ENCODE data around the gene SERPINB1.
A peak's percentile ranks its signal among the peaks of the same experiment; 100 is the strongest.
"Not testable (repeated sequence)": the region's sequence is repeated elsewhere in the genome, so short reads cannot be mapped to it uniquely, and the experiment has no call there.

Gene SERPINB1

DNA sequence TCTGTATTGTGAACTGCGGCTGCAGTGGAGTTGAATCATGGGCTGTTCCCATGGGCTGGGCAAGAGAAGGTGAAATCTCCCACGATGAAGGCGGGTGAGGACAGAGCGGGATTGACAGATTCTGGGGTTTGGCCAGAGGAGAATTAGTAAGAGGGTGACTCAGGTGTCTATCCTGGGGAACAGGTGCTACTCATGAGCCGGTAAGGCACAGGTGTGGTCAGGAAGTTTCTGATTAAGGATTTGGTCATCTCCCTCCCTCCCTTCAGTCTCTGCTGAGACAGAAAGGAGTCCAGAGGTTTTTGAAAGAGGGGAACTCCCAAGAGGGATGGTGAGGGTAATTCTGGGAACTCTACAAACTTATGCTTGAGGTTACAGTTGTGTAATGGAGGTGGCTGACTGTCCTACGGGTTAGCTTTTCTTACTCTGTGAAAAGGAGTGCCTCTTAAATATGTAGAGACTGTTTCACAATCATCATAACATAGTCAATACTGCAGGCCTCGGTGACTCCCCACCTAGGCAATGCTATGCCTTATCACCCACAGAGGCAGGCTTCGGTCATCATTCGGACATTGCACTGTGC lies 31.5 kb downstream of the SERPINB1 start:
- no peaks in the 10 kb centered on the region for H3K27me3 Mint-ChIP-seq
- H3K9me3 Mint-ChIP-seq, result no peaks in the 10 kb centered on the region
- ATAC-seq (replicated peaks), result no peak
- no peak overlapping the region for H3K27ac Mint-ChIP-seq
- no peak overlapping the region for H3K4me3 Mint-ChIP-seq
- peaks cover 3 to 8% of the 10 kb centered on the region in 2 donors for H3K4me1 Mint-ChIP-seq (ENCODE audit: low read depth in 2 of 2)
- no peaks in the 10 kb centered on the region for H3K36me3 Mint-ChIP-seq (ENCODE audit: insufficient read depth)
- no peak for DNase-seq

GRCh38 chr6:2809015-2809414 lies 32.6 kb downstream of the SERPINB1 start:
- ATAC-seq (replicated peaks) (no peak), DNase-seq (no peak)
- Mint-ChIP-seq H3K4me3 (no peak overlapping the region), H3K9me3 (no peaks in the 10 kb centered on the region), H3K27ac (no peak overlapping the region), H3K27me3 (no peaks in the 10 kb centered on the region), H3K36me3 (ENCODE audit: insufficient read depth) (no peaks in the 10 kb centered on the region), H3K4me1 (ENCODE audit: low read depth in 2 of 2) (peaks cover 3 to 8% of the 10 kb centered on the region in 2 donors)

DNA sequence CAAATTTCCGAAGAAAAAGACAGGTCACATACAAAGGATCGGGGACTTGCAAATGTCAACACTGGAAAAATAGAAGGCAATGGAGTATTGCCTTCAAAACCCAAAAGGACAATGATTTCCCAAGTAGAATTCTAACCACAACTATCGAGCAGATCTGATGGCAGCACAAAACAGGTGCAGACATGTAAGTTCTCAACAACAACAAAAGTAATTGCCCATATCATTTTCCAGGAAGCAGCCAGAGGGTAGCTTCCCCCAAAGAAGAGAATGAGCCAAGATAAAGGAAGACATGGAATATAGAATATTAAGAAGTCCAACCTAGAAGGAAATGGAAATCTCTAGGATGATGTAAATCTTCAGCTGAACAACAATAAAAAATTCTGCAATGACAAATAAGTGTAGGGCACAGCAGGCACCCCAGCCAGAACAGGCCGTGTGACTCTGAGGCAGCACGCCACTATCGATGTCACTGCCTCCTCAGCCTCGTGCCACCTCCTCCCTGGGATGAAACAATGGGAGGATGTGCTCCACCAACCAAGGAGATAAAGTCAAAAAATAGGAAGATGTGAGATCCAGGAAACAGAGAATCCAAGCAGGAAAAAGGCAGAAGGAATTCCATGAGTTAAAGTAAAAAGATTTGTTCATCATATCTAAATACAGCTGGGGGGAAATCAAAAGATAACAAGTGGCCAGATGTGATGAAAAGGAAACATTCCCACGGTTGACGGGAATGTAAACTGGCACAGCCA lies 34.1 kb downstream of the SERPINB1 start:
- Mint-ChIP-seq H3K36me3 (ENCODE audit: insufficient read depth) (no peaks in the 10 kb centered on the region), H3K27ac (no peak overlapping the region), H3K9me3 (no peaks in the 10 kb centered on the region), H3K27me3 (no peaks in the 10 kb centered on the region), H3K4me1 (ENCODE audit: low read depth in 2 of 2) (peaks cover 3 to 8% of the 10 kb centered on the region in 2 donors), H3K4me3 (no peak overlapping the region)
- DNase-seq (no peak), ATAC-seq (replicated peaks) (no peak)

DNA sequence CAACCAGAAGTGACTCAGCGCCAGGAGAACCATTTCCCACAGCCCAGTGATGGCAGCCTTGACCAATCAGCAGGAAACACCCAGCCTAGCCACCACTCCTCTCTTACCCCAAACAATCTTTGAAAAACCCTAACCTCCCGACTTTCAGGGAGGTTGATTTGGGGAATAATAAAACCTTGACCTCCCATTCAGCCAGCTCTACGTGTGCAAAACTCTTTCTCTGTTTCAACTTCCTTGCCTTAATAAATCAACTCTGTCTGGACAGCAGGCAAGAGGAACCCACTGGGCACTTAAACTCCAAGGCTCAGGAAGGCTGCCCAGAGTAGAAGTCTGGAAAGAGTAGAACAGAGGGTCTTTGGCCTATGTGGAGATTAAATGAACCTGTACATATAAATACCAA lies 35.0 kb downstream of the SERPINB1 start:
- DNase-seq (no peak), ATAC-seq (replicated peaks) (no peak)
- Mint-ChIP-seq H3K9me3 (no peaks in the 10 kb centered on the region), H3K27me3 (no peaks in the 10 kb centered on the region), H3K4me3 (no peak overlapping the region), H3K27ac (no peak overlapping the region), H3K4me1 (ENCODE audit: low read depth in 2 of 2) (peaks cover 3 to 8% of the 10 kb centered on the region in 2 donors), H3K36me3 (ENCODE audit: insufficient read depth) (no peaks in the 10 kb centered on the region)

DNA sequence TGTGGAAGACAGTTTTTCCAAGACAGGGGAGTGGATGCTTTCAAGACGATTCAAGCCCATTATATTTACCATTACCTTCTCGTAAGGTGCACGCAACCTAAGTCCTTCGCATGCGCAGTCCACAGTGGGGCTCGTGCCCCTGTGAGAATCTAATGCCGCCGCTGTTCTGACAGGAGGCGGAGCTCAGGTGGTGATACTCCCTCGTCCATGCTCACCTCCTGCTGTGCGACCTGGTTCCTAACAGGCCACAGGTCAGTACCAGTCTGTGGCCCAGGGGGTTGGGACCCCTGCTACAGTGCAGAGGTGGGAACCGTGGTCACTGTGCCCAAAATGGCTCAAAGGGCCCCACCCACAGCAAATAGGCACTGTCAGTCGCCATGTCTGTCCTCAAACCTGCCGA lies 36.6 kb downstream of the SERPINB1 start:
- Mint-ChIP-seq H3K27me3 (no peaks in the 10 kb centered on the region), H3K9me3 (no peaks in the 10 kb centered on the region), H3K27ac (no peak overlapping the region), H3K4me1 (ENCODE audit: low read depth in 2 of 2) (peaks cover 3 to 12% of the 10 kb centered on the region in 2 donors), H3K4me3 (no peak overlapping the region), H3K36me3 (ENCODE audit: insufficient read depth) (peaks cover 3% of the 10 kb centered on the region)
- ATAC-seq (replicated peaks) (no peak), DNase-seq (no peak)

GRCh38 chr6:2804516-2804915 lies 37.1 kb downstream of the SERPINB1 start:
- DNase-seq (no peak), ATAC-seq (replicated peaks) (no peak)
- Mint-ChIP-seq H3K4me1 (ENCODE audit: low read depth in 2 of 2) (peaks cover 8 to 14% of the 10 kb centered on the region in 2 donors), H3K27ac (no peak overlapping the region), H3K36me3 (ENCODE audit: insufficient read depth) (peaks cover 3% of the 10 kb centered on the region), H3K4me3 (no peak overlapping the region), H3K9me3 (no peaks in the 10 kb centered on the region), H3K27me3 (no peaks in the 10 kb centered on the region)

DNA sequence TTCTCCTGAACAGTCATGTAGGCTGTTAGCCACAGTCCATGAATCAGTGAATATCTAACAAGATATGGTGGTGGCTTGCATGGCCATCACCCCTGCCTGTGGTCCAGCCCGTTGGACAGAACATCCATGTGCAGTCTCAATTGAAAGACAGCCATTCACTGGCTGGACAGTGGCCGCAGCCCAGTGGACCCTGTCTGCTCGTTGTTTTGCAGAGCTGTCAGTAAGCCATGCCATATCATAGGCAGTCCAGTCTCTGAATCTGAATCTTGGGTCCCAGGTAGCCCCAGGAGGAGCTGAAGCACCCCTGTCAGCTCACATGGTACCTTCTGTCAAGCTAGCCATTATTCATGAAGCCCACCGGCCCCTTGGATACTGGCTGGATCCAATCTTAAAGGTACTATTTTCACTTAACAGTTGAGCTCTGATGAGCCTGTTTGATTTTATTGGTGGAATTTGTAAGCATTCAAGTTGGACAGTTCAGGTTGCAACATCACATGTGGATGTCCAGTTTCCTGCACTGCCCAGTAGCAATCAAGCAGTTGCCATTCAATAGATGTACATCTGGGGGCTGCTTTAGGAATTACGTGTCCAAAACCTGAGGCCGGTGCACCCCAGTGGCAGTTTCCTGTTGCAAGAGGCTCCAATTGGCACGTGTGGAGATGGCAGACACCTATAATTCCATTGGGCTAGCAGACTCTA lies 37.8 kb downstream of the SERPINB1 start:
- Mint-ChIP-seq H3K27me3 (no peaks in the 10 kb centered on the region), H3K27ac (no peak overlapping the region), H3K9me3 (no peaks in the 10 kb centered on the region), H3K4me3 (no peak overlapping the region), H3K36me3 (ENCODE audit: insufficient read depth) (peaks cover 3% of the 10 kb centered on the region), H3K4me1 (ENCODE audit: low read depth in 2 of 2) (peaks cover 10 to 16% of the 10 kb centered on the region in 2 donors)
- DNase-seq (no peak), ATAC-seq (replicated peaks) (no peak)

GRCh38 chr6:2802521-2803060 lies 39.1 kb downstream of the SERPINB1 start:
- Mint-ChIP-seq H3K27me3 (no peaks in the 10 kb centered on the region), H3K9me3 (no peaks in the 10 kb centered on the region), H3K4me3 (no peak overlapping the region), H3K36me3 (ENCODE audit: insufficient read depth) (peaks cover 3% of the 10 kb centered on the region), H3K27ac (no peak overlapping the region), H3K4me1 (ENCODE audit: low read depth in 2 of 2) (peaks cover 8 to 23% of the 10 kb centered on the region in 2 donors)
- DNase-seq (no peak), ATAC-seq (replicated peaks) (no peak)

GRCh38 chr6:2801687-2802086 lies 40.0 kb downstream of the SERPINB1 start:
- not testable (repeated sequence) for H3K27ac Mint-ChIP-seq; H3K9me3 Mint-ChIP-seq; DNase-seq; H3K36me3 Mint-ChIP-seq (ENCODE audit: insufficient read depth); ATAC-seq (replicated peaks); H3K27me3 Mint-ChIP-seq; H3K4me3 Mint-ChIP-seq
- H3K4me1 Mint-ChIP-seq (ENCODE audit: low read depth in 2 of 2), result peaks cover 12 to 23% of the 10 kb centered on the region in 2 donors

DNA sequence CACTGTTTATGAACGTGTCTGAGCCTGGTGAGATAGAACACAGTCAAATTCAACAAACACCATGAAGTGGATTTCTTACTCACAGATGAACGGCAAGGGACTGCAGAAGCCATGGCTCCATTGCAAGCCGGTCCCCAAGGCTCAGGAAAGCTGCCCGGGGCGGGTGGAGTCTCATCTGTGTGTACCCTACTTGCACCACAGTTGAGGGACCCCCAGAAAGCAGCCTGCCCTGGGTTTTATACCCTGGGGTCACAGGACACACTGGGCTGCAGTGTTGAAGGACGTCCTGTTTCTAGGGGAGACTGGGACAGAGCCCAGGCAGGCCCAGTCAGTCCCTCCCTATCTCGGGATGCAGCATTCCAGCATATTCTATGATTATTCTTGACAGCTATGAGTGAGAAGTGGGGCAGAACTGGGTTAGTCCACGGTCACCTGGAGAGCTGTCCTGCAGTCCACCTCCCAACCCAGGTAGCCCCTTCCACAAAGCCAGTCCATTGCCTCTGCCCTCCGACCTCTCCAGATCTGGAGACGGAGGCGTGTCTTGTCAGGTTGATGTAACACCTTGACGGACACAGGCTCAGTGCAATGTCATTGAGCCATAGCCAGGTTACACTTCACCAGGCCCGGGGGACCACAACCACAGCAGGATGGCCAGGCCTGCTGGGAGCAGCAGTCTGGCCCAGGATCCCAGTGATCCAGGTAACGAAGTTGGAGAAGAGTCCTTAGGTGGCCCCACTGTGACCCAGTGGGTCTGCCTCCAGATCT lies 40.9 kb downstream of the SERPINB1 start:
- peak overlapping the region in 1 of 2 donors; percentile 78 for H3K27ac Mint-ChIP-seq
- ATAC-seq (replicated peaks) (no peak), DNase-seq (no peak)
- H3K36me3 Mint-ChIP-seq (ENCODE audit: insufficient read depth), result peaks cover 3% of the 10 kb centered on the region
- H3K4me3 Mint-ChIP-seq, result no peak overlapping the region
- peaks cover 12 to 24% of the 10 kb centered on the region in 2 donors for H3K4me1 Mint-ChIP-seq (ENCODE audit: low read depth in 2 of 2)
- no peaks in the 10 kb centered on the region for H3K27me3 Mint-ChIP-seq
- no peaks in the 10 kb centered on the region for H3K9me3 Mint-ChIP-seq

DNA sequence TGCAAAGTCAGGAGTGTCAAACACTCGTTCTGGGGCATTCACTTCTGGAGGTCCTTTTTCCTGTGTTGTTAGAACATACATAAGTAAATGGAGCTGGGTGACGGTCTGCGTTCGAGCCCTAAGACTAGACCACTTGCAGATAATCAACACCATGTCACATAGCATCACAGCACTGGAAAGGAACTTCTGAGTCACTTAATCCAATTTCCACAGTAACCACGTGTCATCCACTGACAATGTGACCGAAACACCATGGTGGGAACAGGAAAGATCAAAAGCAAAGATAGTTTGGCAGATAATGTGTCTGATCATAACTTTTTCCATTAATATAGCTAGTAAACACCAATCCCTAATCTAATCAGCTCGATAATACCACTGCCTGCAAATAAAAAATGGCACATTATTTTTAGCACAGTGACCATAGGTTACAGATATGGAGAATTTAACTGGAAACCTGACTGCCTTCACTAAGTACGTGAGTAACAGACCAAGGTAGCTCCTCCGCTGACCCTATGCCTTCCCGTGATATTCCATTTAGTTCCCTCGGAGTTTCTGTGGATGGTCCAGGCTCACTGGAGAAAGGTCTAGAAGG lies 41.6 kb downstream of the SERPINB1 start:
- peaks cover 12 to 23% of the 10 kb centered on the region in 2 donors for H3K4me1 Mint-ChIP-seq (ENCODE audit: low read depth in 2 of 2)
- peak overlapping the region; percentile 78 to 81 for H3K27ac Mint-ChIP-seq
- DNase-seq (no peak), ATAC-seq (replicated peaks) (peak; percentile 35)
- peaks cover 3% of the 10 kb centered on the region for H3K36me3 Mint-ChIP-seq (ENCODE audit: insufficient read depth)
- no peaks in the 10 kb centered on the region for H3K9me3 Mint-ChIP-seq
- H3K27me3 Mint-ChIP-seq, result no peaks in the 10 kb centered on the region
- no peak overlapping the region for H3K4me3 Mint-ChIP-seq

- Mint-ChIP-seq H3K4me3 (no peak overlapping the region), H3K27me3 (no peaks in the 10 kb centered on the region), H3K27ac (peak overlapping the region in 1 of 2 donors; percentile 69), H3K4me1 (ENCODE audit: low read depth in 2 of 2) (peaks cover 19 to 30% of the 10 kb centered on the region in 2 donors), H3K36me3 (ENCODE audit: insufficient read depth) (peaks cover 3% of the 10 kb centered on the region), H3K9me3 (no peaks in the 10 kb centered on the region)
- no peak for ATAC-seq (replicated peaks)
- no peak for DNase-seq
Observed at GRCh38 chr6:2798586-2799134, 43.0 kb downstream of the SERPINB1 start.
